Heart left ventricle (tissue), 16 donors: ENCODE measurements around the gene PGC. TPM values are rescaled to one million over a fixed set of nuclear protein-coding genes. Genes with fewer than 3 reads are reported as not detected.
A peak's percentile ranks its signal among the peaks of the same experiment; 100 is the strongest.

ENCODE experiments used
- ATAC-seq, 4 donors: fragments of 200-7000 bp; cut with Tn5 transposase; one replicate each; pipeline ENCODE4 v1.9.1; 2020 to 2022; ENCODE audit warnings: moderate library complexity in 4 of 4, mild to moderate bottlenecking in 3 of 4, moderate number of reproducible peaks in 1 of 4
- DNase-seq, 5 donors: peaks; one replicate each; pipeline ENCODE4 v3.0.0-alpha.2; 2020
- H3K27ac ChIP-seq, 12 donors: fragments of 200-600 bp; sonication (generic) in 4 of 12; one replicate each; pipeline versions ENCODE4 v1.5.0 to v1.8.0; 2016 to 2022; ENCODE audit warnings: mild to moderate bottlenecking in 2 of 12
- H3K27me3 ChIP-seq, 9 donors: fragments of 200-600 bp; sonication (generic) in 2 of 9; one replicate each; pipeline versions ENCODE4 v1.5.1 to v1.8.0; 2016 to 2022; ENCODE audit warnings: mild to moderate bottlenecking in 3 of 9
- H3K36me3 ChIP-seq, 9 donors: fragments of 200-600 bp; sonication (generic) in 2 of 9; one replicate each; pipeline versions ENCODE4 v1.5.0 to v1.8.0; 2018 to 2022; ENCODE audit warnings: mild to moderate bottlenecking in 2 of 9
- H3K4me1 ChIP-seq, 12 donors: fragments of 200-600 bp; sonication (generic) in 4 of 12; one replicate each; pipeline versions ENCODE4 v1.5.0 to v1.8.0; 2016 to 2022; ENCODE audit warnings: mild to moderate bottlenecking in 3 of 12
- H3K4me3 ChIP-seq, 12 donors: fragments of 200-600 bp; sonication (generic) in 4 of 12; one replicate each; pipeline versions ENCODE4 v1.5.0 to v1.8.0; 2017 to 2022; ENCODE audit warnings: mild to moderate bottlenecking in 9 of 12, moderate library complexity in 4 of 12
- H3K9me3 ChIP-seq, 12 donors: fragments of 200-600 bp; sonication (generic) in 4 of 12; one replicate each; pipeline versions ENCODE4 v1.5.0 to v1.8.0; 2016 to 2022; ENCODE audit warnings: mild to moderate bottlenecking in 1 of 12
- POLR2A ChIP-seq, 2 donors: fragments of 450-650 bp; IDR thresholded peaks; one replicate each; pipeline ENCODE4 v1.6.1; 2017; ENCODE audit warnings: antibody characterized with exemption in 2 of 2, mild to moderate bottlenecking in 2 of 2, moderate library complexity in 2 of 2
- WGBS, 4 donors: extraction: QIAGEN DNeasy Blood & Tissue Kit in 2 of 4; methylation state at CpG; one replicate each; pipeline versions ENCODE4 v1.1.5 to v1.1.7; 2013 to 2018; 5-methylcytosine and 5-hydroxymethylcytosine counted together
- intact Hi-C, 10 donors: fragments of 100-400 bp; cut with DNase I; formaldehyde crosslinking; loops; one replicate each; pipeline versions ENCODE4 v1.11.1 to v1.14.2; 2022
- polyA plus RNA-seq, 2 donors: library from polyadenylated mRNA; stranded (reverse); fragments of 200-250 nt; gene quantifications; one replicate each; pipeline ENCODE4 v1.2.3, GENCODE V29; 2013
- total RNA-seq, 9 donors: library from RNA; depleted of rRNA in 2 of 9; stranded (reverse); fragments of >200 nt in 2 of 9; fragmentation: NEBNext Ultra II Directional in 3 of 9; extraction: Animal tissue kit (Norgen Biotek cat#: 25700) in 3 of 9; gene quantifications; one replicate each; pipeline versions ENCODE4 v1.1.0 to v1.2.4, GENCODE V29; 2016 to 2023
- TF ChIP-seq, protein P1 (sequence below), 12 donors: fragments of 200-600 bp; sonication (generic) in 4 of 12; IDR thresholded peaks; one replicate each; pipeline versions ENCODE4 v1.5.0 to v1.8.0; 2018 to 2022; ENCODE audit warnings: antibody characterized with exemption in 12 of 12, mild to moderate bottlenecking in 5 of 12
- donor health status: ischemic (EF 13 %, LVEDD 7.1; RV severe dilation, severe dysfunction).
- donor health status: healthy with polysubstance abuse.
- donor health status: DM: no; HTN: yes; CAD: no.
- donor health status: DM: no; HTN: no; CAD: no.
- donor health status: ischemic (EF 25% LVEDD 6.9; RV normal size, moderate dysfunction).
- donor health status: ischemic (EF 25% LVEDD 5.7; RV mildly dilated, moderate dysfunction).
- donor health status: healthy.
- donor health status: DM: yes; HTN: yes; CAD: no.
- donor health status: ischemic (EF 35%, LVEDD 5.7; RV mildly dilated, moderate dysfunction).
- donor health status: nonischemic (EF 11% LVEDD 7.7; RV severe dilation, severe dysfunction).
- donor health status: DM: yes; HTN: yes; CAD: no.
- donor health status: PGD.
- donor health status: ischemic (EF 29% LVEDD 5.4; RV normal size, mild dysfunction).
- donor health status: nonischemic (EF 23%, LVEDD 6.1; RV moderate dilation, normal function).

The PGC gene
- total and polyA plus RNA-seq, 11 donors: 1.1 TPM; not detected in 10

DNA sequence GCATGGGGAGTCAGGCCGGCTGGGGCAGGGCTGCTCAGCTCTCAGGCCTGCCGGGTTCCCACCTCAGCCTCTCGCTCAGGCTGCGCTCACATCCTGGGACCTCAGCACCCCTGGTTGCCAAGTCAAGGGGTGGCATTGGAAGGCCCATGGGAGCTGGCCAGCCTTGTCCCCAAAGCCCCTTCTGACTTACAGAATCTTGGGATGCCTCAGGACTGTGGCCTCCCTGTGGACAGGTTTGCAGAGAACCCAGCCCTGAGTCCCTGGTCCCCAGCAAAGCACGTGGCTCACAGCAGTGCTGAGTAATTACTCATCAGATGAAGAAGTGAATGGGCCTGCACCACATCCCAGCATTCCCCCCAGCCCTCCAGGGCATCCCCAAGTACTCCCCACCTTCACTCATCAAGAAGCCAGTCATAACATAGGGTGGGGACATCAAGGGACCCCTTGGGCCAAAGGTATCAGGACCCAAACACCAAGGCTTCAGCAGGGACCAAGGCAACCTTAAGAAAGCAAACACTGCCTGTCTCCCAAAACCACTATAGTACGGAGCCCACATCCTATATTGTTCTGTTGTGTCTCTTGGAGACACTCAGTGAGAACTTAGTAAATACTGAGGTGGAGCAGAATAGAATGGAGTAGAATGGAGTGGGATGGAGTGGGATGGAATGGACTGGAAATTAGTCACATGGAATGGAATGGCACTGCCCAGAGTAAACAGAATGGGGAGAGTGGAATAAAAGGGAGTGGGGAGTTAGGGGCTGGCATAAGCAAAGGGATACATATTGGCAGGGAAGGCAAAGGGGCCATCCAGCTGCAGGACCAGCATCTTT, 3.6 kb downstream of the PGC start:
- no peaks in the 10 kb centered on the region for H3K9me3 ChIP-seq
- no peaks in the 10 kb centered on the region for H3K27me3 ChIP-seq
- H3K27ac ChIP-seq: no peak overlapping the region
- no peak overlapping the region for H3K4me3 ChIP-seq
- TF ChIP-seq, protein P1, sequence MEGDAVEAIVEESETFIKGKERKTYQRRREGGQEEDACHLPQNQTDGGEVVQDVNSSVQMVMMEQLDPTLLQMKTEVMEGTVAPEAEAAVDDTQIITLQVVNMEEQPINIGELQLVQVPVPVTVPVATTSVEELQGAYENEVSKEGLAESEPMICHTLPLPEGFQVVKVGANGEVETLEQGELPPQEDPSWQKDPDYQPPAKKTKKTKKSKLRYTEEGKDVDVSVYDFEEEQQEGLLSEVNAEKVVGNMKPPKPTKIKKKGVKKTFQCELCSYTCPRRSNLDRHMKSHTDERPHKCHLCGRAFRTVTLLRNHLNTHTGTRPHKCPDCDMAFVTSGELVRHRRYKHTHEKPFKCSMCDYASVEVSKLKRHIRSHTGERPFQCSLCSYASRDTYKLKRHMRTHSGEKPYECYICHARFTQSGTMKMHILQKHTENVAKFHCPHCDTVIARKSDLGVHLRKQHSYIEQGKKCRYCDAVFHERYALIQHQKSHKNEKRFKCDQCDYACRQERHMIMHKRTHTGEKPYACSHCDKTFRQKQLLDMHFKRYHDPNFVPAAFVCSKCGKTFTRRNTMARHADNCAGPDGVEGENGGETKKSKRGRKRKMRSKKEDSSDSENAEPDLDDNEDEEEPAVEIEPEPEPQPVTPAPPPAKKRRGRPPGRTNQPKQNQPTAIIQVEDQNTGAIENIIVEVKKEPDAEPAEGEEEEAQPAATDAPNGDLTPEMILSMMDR (IDR thresholded peaks at IDR 0.05): no peak
- TF ChIP-seq POLR2A (IDR thresholded peaks at IDR 0.05): no peak
- intact Hi-C loops: no loop called here
- DNase-seq (peak in 1 of 5 donors; percentile 26), ATAC-seq (no peak)
- 91 to 95% (median 94%) methylated on average over 2 to 6 of the region's 6 CpGs for WGBS, 4 donors
- no peaks in the 10 kb centered on the region for H3K4me1 ChIP-seq
- H3K36me3 ChIP-seq: no peaks in the 10 kb centered on the region

DNA sequence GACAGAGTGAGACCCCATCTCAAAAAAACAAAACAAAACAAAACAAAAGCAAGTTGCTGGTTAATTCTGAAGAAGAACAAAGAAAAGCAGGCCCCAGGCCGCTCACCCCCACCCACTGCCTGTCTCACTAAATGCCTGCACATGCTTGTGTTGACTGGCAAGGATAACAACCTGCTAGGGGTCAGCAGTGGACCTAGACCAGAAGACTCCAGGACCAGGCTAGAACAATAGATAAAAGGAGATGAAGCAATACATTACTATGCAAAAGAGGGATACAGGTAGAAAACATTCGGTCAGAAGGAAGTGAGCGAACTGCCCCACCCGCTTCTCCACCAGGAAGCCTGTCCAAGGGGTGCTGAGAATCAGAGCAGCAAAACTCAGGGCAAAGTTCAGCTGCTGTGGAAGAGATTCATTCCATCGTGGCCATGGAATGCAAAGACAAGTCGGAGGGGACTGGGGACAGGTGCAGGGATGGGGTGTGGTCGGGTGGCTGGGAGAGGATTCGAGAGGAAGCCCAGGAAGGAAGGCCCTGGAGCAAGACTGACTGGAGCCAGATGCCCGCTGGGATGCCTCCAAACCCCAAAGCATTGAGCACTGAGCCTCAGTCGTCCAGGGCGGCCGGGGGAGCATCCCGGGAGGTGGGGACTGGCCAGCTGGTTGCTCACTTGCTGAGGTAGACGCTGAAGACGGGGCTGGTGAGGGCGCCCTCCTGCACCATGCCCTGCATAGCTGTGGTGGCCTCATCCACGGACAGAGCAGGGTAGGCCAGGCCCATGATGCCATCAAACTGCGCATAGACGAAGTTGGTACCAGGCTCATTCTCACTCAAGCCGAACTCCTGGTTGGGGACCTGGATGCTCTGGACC, 5.3 kb downstream of the PGC start:
- no peak overlapping the region for H3K27ac ChIP-seq
- no peak overlapping the region for H3K4me3 ChIP-seq
- H3K9me3 ChIP-seq: no peaks in the 10 kb centered on the region
- H3K36me3 ChIP-seq: no peaks in the 10 kb centered on the region
- intact Hi-C loops: no loop called here
- TF ChIP-seq POLR2A (IDR thresholded peaks at IDR 0.05): no peak
- TF ChIP-seq, protein P1 (IDR thresholded peaks at IDR 0.05): no peak
- H3K27me3 ChIP-seq: no peaks in the 10 kb centered on the region
- peak in 1 of 4 donors; percentile 8 for ATAC-seq
- WGBS, 4 donors: 85 to 88% (median 86%) methylated on average over 18 to 20 of the region's 20 CpGs
- no peaks in the 10 kb centered on the region for H3K4me1 ChIP-seq
- peak in 1 of 5 donors; percentile 54 for DNase-seq

DNA sequence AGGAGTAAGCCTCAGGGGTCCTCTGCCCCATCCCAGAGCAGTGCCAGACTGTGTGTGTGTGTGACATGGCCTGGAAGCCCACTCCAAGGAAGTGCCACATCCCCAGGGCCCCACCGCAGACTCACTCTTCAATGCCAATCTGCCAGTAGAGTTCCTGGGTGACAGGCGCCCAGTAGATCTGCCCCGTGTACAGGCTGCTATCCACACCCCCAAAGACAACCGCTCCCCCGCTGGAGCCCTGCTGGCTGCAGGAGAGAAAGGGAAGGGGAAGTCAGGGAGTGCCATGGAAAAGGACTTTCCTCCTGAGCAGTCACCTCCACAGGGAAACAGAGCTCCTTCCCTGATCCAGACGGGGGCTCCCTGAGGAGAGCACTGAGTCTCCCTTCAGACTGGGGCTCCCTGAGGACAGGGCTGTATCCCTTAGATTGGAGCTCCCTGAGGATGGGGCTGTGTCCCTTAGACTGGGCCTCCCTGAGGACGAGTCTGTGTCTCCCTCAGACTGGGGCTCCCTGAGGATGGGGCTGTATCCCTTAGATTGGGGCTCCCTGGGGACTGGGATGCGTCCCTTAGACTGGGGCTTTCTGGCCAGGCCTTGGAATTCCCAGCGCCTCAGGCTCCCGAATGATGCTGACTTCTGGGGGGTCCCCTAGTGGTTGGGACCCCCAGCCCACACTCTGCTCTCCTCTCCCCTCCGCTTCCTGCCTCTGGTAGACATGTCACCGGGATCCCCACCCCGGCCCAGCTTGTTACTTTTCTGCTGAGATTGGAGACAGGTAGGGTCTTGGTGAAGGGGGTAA, 6.6 kb downstream of the PGC start:
- peaks cover 0 to 8% (median 4%) of the 10 kb centered on the region in 12 donors for H3K4me1 ChIP-seq
- DNase-seq (peak in 1 of 5 donors; percentile 48), ATAC-seq (no peak)
- H3K36me3 ChIP-seq: no peaks in the 10 kb centered on the region
- H3K27me3 ChIP-seq: no peaks in the 10 kb centered on the region
- H3K9me3 ChIP-seq: no peaks in the 10 kb centered on the region
- TF ChIP-seq POLR2A (IDR thresholded peaks at IDR 0.05): no peak
- TF ChIP-seq, protein P1 (IDR thresholded peaks at IDR 0.05): no peak
- 81 to 88% (median 84%) methylated on average over 10 to 13 of the region's 13 CpGs for WGBS, 4 donors
- H3K4me3 ChIP-seq: no peak overlapping the region
- intact Hi-C loops: no loop called here
- H3K27ac ChIP-seq: no peak overlapping the region
